Stimulated activated CD4-positive, alpha-beta T cell treated with anti-CD3 and anti-CD28 coated beads, Interleukin-15, amount 100 ng/mL, for 24 hours (primary cell): ENCODE measurements around the gene AXIN1.
"Not testable (repeated sequence)": the region's sequence is repeated elsewhere in the genome, so short reads cannot be mapped to it uniquely, and the experiment has no call there.

ENCODE experiments used
- DNase-seq: peaks from one replicate; pipeline ENCODE4 v3.0.0-alpha.2; 2020

AXIN1 gene

DNA sequence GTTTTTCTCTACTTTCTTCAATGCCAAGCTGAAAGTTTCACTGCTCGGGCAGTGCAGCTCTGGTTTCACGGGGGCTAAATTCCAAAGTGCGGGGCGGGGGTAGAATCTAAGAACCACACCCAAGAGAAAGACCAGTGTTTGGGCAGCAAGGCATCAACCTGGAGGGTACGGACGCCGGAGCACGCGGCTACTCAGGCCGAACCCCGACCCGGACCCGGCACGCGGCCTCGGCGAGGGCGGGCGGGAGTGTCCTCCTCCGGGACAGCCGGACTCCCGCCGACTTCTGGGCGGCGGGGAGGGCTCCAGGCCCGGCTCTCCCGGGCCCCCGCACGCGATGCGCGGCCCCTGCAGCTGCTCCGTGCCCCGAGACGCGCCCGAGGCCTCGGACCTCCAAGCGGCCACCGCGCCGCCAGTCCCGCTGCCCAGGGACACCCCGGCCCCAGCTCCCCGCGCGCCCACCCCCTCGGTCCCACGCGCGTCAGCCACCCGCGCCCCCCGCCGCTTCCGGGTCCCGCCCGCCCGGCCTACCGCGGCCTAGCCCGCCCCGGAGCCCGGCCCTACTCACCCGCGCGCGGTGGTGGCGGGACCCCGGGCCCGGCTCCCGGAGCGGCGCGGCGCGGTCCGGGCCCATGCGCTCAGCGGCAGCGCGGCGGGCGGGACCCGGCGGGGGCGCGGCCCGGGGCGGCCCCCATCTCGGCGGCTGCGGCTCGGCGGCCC, 561 bp downstream of the AXIN1 start:
- DNase-seq, result peak; percentile 44

DNA sequence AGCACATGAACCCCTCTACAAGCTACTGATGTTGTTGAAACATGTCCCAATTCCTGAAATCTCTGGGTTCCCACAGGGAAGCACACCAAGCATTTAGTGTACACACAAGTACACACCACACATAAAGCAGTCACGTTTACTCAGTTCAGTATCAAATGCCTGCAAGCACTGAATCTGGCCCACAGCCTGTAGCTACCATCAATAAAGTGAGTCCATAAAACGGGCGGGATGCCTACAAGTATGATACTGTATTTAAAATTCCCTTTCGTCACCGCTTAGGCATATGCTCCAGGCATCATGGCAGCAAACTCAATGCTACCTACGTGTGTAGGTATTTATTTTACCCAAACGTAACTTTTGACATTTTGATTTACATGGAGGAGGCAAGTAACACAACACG, 2.3 kb downstream of the AXIN1 start:
- DNase-seq, result no peak

DNA sequence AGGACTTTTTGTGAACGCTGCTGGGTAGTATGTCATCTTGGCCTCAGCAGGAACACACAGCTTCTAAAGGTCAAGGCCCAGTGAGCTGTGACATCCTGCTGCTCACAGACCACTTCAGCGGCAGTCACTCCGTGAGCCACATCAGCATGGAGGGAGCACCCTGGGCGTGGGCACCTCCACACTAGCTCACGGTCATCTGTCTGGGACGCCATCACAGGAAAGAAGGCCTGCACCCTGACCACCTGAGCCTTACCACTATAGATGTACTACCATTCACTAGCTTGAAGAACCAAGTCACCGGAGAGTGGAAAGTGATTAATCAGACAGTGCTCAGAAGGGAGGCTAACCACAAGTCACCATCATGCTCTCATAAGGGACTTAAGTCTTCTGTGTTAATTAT, 3.3 kb downstream of the AXIN1 start:
- no peak for DNase-seq

DNA sequence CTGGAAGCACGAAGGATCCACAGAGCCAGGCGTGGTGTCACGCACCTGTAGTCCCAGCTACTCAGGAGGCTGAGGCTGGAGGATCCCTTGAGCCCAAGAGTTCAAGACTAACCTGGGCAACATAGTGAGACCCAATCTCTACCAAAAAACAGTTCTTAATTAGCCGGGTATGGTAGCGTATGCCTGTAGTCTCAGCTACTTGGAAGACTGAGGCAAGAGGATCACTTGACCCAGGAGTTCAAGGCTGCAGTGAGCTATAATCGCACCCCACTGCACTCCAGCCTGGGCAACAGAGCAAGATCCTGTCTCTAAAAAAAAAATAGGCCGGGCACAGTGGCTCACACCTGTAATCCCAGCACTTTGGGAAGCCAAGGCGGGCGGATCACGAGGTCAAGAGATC, 4.0 kb downstream of the AXIN1 start:
- not testable (repeated sequence) for DNase-seq

DNA sequence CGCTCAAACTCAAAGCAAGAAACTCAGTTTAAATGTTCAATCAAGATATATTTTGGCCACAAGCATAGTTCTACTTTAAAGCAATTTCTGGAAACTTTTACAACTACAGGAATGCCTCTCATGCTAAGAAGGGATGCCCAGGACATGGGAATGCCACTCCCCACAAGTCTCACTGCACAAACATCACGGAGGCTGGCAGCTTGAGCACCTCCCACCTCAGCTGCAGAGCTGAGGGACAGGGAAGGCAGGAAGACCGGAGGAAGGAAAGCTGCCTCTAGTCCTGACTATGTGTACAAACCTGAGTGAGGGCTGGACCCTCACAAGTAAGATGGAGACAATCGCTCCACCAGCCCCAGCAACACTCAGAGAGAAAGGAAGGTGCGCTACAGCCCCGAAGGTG, 5.3 kb downstream of the AXIN1 start:
- no peak for DNase-seq

DNA sequence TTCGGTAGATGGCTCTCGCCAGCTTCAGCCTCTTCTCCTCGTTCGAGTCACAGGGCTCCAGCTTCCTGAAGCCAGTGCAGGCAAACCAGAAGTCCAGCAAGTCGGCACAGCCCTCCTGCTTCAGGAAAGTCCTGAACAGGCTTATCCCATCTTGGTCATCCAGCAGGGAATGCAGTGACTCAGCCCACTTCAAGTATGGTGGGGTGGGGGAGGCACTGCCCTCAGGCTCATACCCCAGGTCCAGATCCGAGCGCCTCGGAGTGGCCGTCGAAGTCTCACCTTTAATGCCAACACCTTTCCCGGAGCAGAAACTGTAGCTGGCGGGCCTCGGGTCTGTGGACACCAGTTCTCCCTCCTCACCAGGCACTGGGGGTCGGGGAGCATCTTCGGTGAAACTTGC, 5.9 kb downstream of the AXIN1 start:
- no peak for DNase-seq

DNA sequence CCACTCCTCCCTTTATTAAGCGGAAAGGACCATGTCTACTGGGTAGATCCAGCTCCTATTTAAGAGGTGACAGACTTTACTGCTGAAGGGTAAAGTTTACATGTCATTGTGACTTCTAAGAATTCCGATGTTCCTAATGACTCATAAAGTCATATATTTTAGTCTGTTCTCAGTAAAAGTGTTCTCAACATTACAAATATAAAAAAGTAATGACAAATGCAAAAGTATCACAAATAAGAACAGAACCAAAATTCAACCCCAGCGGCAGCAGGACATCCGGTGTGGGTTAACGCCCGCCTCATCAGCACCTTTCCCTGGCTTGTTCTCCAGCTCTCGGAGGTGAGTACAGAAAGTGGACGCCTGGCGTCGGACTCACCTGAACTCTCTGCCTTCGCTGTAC, 6.8 kb downstream of the AXIN1 start:
- DNase-seq, result no peak

DNA sequence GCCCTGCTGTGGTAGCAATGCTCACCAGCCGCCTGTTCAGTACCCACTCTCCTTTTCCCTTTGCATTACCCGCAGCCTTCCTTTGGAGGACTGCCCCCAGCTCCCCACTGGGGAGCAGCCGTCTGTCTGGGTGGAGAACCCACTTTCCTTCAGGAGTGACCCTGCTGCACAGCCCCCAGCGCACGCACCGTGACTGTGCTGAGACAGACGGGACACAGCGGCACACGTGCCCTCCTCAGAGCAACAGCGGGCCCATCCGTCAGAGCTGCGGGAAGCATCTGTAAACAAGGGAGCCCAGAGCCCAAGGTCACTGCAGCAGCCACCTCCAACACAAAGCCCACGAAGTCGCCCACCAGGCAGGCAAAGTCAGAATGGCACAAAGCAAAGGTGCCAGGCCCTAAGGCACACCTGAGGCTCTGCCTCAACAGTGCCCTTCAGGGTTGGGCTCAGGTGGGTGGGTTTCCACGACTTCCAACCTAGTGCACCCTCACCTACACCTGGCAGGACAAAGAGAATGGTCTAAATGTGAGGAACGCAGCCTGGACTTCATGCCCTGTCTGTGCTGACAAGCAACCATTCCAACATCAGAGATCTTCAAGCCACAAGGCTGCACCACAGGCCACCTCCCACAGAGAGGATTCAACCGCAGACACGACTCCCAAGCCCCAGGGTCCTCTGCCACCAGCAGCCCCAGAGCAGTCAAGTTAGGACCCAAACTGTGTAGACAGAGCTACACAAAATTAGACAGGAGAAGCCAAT, 9.9 kb downstream of the AXIN1 start:
- DNase-seq, result no peak

DNA sequence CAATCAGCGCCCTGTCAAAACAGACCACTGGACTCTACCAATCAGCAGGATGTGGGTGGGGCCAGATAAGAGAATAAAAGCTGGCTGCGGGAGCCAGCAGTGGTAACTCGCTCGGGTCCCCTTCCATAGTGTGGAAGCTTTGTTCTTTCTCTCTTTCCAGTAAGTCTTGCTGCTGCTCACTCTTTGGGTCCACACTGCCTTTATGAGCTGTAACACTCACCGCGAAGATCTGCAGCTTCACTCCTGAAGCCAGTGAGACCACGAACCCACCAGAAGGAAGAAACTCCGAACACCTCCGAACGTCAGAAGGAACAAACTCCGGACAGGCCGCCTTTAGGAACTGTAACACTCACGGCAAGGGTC, 10.6 kb downstream of the AXIN1 start:
- not testable (repeated sequence) for DNase-seq

DNA sequence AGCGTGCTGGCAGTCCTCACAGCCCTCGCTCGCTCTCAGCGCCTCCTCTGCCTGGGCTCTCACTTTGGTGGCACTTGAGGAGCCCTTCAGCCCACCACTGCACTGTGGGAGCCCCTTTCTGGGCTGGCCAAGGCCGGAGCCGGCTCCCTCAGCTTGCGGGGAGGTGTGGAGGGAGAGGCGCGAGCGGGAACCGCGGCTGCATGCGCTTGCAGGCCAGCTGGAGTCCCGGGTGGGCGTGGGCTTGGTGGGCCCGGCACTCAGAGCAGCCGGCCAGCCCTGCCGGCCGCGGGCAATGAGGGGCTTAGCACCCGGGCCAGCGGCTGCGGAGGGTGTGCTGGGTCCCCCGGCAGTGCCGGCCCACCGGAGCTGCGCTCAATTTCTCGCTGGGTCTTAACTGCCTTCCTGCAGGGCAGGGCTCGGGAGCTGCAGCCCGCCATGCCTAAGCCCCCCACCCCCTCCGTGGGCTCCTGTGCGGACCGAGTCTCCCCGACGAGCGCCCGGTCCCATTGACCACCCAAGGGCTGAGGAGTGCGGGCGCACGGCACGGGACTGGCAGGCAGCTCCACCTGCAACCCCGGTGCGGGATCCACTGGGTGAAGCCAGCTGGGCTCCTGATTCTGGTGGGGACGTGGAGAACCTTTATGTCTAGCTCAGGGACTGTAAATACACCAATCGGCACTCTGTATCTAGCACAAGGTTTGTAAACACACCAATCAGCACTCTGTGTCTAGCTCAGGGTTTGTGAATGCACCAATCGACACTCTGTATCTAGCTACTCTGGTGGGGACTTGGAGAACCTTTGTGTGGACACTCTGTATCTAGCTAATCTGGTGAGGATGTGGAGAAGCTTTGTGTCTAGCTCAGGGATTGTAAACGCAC, 11.2 kb downstream of the AXIN1 start:
- DNase-seq, result not testable (repeated sequence)

DNA sequence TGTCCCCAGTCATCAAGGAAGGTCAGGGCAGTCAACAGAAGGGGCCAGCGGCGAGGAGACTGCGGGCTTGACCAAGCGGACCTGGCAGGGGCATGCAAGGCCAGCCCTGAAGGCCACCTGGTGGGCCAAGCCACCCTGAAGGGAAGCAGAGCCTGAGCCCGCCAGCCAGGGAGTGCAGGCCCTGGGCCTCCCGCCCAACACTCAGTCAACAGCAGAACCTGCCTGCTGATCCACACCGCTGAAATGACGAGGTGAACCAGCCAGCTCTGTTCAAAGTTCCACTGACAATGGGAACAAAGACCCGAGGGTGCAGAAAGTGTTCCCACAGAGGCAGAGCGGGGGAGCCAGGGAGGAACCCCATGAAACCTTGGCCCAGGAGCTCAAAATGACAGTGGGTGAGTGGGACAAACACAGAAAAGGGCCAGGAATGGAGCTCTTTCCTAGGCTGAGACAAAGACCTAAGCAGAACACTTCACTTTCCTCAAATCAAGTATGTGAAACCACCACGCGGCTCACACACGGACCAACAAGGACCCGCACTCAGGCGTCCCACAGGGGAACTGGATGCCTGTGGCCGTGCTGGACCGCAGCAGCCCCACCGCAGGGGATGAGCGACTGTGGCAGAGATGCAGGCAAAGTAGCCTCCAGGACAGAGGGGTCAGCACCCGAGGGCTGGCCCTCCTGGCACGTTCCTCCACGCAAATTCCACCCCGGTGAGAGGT, 12.0 kb downstream of the AXIN1 start:
- no peak for DNase-seq

DNA sequence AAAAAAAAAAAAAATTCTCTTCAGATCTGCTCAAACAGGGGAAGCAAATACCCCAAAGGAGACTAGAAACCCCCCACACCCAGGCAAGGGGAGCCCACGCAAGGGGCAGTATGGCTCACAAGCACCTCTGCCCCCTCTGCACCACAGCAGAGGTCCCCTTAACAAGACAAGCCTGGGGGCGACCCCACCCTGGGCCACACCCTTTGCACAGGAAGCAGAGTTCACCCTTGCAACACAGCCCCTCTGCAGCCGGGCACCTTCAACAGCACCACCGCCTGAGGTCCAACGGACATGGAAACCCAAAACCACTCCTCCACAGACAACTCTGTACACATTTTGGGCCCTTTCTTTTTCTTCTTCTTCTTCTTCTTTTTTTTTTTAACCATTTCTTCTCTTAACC, 12.8 kb downstream of the AXIN1 start:
- DNase-seq, result no peak

DNA sequence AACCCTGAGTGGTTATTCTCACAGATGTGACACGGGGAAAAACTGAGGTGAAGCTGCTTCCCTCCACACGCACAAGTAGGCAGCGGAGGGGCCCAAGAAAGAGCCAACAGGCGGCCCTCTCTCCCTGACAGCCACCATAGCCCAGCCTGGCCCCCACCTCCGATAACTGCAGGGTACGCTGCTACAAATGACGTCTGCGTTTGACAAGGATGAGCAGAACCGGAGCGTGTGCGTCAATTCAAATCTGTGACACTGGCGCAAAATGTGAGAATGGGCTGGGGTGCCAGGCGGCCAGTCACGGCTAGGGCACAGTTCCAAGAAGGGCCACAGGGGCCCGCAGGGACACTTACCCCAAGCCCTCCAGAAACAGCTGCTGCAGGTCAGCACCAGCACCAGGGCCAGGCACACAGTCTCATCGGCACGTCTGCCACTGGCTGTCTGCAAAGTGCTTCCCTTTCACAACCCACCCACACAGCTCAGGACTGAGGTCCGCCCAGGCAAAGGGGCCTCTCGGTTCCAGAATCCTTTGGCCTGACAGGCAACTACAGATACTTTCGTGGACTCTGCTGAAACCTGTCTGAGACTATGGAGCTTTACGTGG, 14.4 kb downstream of the AXIN1 start:
- no peak for DNase-seq

DNA sequence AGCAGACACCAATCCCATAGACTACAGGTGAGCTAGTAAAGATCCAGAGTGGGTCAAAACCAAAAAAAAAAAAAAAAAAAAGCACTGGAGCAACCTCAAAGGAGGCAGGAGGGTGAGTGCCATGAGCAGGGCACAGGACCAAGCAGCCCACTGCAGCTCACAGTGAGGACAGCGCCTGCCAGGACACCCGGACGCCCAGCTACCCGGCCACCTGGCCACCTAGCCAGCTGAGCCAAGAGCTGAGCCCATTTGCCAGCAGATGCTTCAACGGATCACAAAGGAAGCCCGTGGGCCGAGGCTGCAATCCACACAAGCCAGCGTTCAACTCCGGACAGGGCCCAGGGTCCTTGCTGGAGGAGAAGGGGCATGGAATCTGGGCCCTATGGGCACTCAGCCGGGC, 15.1 kb downstream of the AXIN1 start:
- DNase-seq, result no peak

DNA sequence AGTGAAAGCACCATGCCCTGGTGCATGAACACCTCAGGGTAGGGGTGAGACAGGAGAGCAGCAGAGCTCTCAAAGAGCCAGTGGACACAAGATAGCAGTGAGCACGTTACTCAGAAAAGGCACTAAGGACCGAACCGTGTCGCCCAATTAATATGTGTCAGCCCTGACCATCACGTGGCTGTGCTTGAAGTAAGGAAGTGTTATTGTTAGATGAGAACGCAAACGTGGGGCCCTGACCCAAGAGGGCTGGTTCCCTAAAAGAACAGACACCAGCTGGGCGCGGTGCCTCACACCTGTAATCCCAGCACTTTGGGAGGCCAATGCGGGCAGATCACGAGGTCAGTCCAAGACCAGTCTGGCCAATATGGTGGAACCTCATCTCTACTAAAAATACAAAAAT, 16.3 kb downstream of the AXIN1 start:
- no peak for DNase-seq

DNA sequence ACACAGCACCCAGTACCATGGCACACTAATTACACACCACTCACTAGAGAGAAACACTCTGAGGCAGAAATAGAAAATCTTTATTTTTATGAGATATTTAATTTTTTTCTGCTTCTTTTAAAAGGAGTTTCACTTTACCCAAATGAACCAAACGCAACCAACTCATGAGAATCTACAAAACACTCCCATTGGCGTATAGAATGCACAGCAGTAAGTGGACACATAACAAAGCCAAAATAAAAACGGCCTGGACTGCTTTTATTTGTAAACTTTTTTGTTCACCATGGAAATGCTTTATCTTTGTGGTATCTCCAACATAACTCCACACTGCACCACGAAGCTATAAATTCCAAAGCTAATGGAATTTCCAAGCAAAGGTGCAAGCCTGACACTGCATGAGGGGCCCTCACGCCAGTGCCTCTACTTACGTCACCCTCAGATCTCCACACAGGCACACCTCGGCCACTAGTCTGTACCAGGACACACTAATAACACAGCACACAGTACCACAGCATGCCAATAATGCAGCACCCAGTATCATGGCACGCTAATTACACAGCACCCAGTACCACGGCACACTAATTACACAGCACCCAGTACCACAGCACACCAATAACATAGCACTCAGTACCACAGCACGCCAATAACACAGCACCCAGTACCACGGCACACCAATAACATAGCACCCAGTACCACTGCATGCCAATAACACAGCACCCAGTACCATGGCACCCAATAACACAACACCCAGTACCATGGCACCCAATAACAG, 17.5 kb downstream of the AXIN1 start:
- DNase-seq, result not testable (repeated sequence)

DNA sequence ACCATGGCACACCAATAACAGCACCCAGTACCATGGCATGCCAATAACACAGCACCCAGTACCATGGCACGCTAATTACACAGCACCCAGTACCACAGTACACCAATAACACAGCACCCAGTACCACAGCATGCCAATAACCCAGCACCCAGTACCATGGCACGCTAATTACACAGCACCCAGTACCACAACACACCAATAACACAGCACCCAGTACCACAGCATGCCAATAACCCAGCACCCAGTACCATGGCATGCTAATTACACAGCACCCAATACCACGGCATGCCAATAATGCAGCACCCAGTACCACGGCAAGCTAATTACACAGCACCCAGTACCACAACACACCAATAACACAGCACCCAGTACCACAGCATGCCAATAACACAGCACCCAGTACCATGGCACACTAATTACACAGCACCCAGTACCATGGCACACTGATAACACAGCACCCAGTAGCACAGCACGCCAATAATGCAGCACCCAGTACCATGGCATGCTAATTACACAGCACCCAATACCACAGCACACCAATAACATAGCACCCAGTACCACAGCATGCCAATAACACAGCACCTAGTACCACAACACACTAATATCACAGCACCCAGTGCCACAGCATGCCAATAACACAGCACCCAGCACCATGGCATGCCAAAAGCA, 18.2 kb downstream of the AXIN1 start:
- not testable (repeated sequence) for DNase-seq

DNA sequence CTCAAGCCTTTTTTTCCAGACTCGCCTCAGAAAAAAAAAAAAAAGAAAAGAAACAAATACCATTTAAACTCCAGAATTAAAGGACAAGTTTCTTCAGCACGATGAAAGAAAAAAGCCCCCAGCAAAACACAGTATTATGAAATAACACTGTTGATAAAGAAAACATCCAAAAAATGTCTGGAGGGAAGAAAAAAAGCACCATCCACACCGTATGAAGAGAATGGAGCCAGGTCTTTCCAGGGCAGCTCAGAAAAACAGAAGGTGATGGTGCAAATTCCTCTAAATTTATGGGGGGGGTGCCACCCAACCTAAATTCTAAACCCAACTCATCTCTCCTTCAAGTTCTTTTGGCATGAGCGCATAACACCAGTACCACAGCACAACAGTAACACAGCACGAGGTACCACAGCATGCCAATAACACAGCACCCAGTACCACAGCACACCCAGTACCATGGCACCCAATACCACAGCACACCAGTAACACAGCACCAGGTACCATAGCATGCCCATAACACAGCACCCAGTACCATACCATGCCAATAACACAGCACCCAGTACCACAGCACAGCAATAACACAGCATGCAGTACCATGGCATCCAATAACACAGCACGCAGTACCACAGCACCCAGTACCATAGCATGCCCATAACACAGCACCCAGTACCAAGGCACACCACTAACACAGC, 19.0 kb downstream of the AXIN1 start:
- no peak for DNase-seq

DNA sequence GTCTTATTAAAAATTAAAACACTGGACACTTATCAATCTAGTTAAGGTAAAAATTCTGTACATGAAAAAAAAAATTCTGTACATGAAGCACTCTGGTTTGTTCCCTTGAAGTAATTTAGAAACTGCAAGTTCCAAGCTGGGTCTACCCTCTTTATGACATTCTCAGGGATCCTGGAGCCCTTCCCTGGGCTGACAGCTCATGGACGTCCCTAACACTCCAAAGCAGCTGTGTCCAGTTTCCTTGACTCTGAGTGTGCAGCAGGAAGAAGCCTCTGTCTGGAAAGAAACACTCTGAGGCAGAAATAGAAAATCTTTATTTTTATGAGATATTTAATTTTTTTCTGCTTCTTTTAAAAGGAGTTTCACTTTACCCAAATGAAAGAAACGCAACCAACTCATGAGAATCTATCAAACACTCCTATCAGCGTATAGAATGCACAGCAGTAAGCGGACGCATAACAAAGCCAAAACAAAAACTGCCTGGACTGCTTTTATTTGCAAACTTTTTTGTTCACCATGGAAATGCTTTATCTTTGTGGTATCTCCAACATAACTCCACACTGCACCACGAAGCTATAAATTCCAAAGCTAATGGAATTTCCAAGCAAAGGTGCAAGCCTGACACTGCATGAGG, 21.2 kb downstream of the AXIN1 start:
- not testable (repeated sequence) for DNase-seq

DNA sequence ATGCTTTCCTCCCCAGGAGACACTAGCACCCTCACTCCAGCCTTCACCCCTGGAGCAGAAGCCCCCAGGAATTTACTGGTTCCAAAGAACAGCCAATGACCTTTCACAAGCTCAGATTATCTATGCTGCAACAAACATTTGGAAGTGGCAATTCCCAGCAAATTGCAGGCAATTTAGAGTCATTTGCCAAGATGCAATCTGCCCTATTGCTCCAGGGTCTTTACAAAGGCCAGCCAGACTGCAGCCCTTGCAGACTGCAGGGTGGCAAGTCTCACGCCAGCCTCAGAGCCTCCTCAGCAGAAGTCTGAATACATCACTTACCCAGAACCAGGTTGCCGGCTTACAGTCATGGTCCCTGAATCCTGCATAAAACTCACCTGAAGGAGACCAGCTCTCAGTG, 21.8 kb downstream of the AXIN1 start:
- no peak for DNase-seq
